HG03378 (cell line): ENCODE data around the gene SP140L.
A peak's percentile ranks its signal among the peaks of the same experiment; 100 is the strongest.
"Not testable (repeated sequence)": the region's sequence is repeated elsewhere in the genome, so short reads cannot be mapped to it uniquely, and the experiment has no call there.

Source experiments
- ATAC-seq: cut with Tn5 transposase; IDR thresholded peaks from one replicate; pipeline ENCODE4 v1.9.1; 2021; ENCODE audit warnings: mild to moderate bottlenecking, moderate library complexity; ENCODE audit not compliant: unreplicated experiment

The SP140L gene

DNA sequence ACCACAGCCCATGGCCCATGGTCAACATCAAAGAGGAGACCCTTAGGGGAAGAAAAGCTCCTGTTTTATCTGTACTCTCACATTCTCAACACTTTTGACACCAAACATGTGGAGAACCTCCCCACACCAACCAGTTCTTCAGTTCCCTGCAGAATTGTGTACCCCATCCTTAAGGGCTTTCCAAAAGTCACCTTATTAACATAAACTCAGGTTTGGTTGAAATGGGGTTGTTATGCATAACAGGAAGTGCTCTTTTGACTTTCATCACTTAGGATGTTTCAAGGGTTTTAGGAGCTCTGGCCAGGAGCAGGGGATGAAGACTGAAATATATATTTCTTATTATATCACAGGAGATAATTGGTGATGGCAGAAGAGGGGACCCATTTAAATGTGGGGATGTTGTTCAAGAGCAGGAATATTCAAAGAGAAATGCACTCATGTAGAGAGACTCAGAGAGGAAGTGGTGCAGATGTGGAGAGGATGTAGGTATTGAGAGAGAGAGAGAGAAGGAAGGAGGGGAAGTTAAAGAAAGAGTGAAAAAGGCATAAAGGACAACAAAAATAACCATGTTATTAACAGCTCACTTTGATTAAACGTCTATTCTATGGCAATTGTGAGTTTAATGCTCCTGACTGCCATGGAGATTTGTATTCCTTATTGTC is 35.2 kb downstream of the SP140L start:
- no peak for ATAC-seq

- no peak for ATAC-seq
These were observed 55.1 kb downstream of the SP140L start for GRCh38 chr2:230382108-230382507.

GRCh38 chr2:230383453-230383852 is 56.5 kb downstream of the SP140L start:
- no peak for ATAC-seq

GRCh38 chr2:230384986-230385385 is 58.0 kb downstream of the SP140L start:
- ATAC-seq, result no peak

DNA sequence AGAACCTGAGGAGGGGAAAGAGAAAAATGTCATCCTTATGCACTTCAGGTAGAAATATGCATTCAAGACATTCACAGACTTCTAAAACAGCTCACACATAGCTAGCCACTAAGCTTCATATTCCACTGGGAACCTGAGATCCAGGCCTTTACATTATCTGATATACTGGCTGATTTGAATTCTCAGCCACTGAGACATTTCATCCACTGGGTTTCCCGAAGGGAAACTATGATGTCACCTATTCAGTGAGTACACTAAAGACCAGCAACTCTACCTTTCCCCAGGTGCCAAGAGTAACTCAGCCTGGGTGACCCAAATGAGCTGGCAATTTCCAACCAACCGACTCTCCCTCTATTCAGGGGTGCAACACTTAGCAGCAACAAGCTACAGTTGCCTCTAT is 67.3 kb downstream of the SP140L start:
- ATAC-seq, result no peak

GRCh38 chr2:230398698-230399097 is 71.7 kb downstream of the SP140L start:
- not testable (repeated sequence) for ATAC-seq

GRCh38 chr2:230400041-230400440 is 73.0 kb downstream of the SP140L start:
- no peak for ATAC-seq

DNA sequence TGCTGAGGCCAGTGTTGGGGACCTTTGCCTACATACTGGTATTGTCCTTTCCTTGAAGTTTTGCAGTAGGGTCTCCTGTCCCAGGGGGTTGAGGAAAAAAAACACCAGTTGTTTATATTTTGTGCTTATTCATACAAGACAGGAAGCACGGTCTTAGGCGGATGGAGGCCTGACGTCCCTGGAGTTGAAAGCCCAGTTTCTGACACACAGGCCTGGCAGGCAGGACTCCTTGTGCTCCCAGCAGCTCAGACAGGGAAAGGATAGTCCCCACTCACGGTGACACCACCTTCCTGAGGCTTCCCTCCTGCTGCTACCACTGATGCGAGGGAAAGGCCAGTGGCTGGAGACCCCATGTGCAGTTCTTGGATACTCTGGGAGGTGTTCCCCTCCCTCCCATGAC is 73.5 kb downstream of the SP140L start:
- no peak for ATAC-seq

DNA sequence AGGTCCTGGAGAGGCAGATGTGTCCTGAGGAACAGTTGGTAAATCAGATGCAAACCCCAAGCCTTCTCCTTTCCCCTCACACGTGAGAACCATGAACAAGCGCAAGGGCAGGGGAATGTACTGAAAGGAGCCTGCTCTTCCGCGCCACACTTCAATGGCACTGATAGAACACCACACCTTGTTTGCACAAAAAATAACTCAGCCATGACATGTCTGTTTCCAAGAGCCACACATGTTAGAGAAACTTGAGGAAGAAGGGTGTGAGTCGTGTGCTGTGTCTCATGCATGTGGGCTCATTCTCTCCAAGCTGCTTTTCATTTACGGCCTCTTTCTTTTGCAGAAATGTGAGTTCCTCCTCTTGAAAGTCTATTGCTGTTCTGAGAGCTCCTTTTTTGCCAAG is 74.0 kb downstream of the SP140L start:
- not testable (repeated sequence) for ATAC-seq

- no peak for ATAC-seq
These were observed 76.8 kb downstream of the SP140L start for GRCh38 chr2:230403746-230404145.

DNA sequence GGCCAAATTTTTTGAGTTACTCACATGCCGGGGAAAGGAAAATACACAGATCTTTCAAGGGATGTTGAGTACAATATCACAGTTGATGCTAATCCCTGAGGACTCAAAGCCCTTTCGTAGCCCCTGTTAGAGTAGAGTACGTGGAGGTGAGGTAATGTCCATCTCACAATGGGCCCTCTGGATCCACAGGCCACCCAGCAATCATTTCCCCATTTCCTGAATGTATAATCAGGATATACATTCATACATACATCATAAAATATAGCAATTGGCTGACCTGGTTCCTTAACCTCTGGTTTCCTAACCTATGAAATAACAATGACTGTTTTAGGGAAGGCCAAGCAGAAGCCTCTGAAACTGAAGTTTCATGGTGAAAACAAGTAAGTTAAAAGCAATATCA is 78.8 kb downstream of the SP140L start:
- no peak for ATAC-seq

DNA sequence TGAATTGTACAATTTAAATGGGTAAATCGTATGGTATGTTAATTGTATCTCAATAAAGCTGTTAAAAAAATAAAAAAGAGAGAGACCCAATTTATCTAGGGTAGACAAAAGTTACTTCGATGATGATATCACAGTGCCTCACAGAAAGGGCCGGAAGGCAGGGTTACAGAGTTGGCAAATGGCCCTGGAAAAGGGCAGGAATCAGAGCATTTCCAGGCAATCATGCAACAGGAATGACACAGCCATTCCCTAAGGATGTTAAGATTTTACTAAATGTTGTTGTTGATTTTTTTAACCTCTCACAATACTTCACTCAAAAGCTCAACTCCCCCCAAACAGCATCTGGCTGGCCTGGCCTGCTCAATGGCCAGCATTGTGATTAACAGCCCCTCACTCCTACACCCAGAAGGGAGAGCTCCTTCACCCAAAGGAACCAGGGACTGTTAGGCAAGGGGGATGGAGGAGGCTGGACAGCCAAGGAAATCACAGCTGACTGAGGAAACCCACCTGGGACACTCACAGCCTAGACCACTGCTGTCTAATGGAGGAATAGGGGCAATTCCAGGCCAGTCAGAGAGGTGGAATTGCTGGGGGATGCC is 81.3 kb downstream of the SP140L start:
- no peak for ATAC-seq

DNA sequence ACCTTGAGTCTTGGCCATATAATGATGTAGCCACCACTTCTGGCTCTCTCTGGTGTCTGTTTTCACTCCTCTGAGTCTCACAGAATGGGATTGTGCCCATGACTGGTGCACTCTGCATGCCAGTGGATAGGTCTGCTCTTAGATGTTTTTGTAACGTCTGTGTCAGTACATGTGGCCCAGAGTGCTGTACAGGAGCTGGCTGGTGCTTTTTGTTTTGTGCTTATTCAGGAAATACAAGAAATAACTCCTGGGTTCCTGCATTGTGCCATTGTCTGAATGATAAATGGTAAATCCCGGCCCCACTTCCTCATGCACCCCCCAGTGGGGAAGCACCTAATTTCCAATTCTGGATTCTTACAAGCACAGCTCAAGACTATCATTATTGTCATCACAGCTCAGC is 82.3 kb downstream of the SP140L start:
- ATAC-seq, result not testable (repeated sequence)

GRCh38 chr2:230410263-230410662 is 83.3 kb downstream of the SP140L start:
- ATAC-seq, result no peak

DNA sequence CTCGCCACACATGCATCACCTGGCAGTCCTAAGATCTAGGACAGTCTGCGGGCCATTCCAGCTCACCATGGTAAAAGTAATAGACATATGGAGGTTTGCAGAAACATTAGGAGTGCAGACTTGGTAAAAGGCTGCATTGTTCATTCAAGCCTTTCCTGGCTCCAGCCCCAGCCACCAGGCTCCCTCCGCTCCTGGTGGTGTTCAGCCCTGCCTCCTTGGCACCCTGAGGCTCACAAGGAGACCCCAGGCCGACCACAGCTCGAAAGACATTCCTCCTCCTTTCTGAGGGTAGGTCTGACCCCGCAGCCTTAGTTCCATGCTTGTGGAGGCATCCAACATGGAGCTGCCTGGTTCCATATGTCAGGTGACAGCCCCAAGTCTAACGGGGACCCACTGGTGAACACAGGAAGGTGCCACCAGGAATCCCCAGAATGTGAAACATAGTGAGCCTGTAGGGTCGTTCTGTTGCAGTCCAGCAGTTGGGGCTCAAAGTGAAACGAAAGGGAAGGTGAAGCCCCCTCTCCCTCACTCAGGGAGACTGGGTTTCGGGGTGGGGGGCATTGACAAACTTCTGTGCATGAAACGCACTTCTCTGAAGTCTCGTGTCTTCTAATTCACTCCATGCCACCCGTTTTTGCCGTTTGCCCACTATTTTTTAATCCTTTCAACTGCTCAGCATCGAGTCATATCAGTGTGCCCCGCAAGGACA is 84.0 kb downstream of the SP140L start:
- no peak for ATAC-seq

- ATAC-seq, result peak; percentile 45
These were observed 84.8 kb downstream of the SP140L start for GRCh38 chr2:230411570-230412370.

- ATAC-seq, result no peak
These were observed 85.3 kb downstream of the SP140L start for GRCh38 chr2:230412371-230412711.

DNA sequence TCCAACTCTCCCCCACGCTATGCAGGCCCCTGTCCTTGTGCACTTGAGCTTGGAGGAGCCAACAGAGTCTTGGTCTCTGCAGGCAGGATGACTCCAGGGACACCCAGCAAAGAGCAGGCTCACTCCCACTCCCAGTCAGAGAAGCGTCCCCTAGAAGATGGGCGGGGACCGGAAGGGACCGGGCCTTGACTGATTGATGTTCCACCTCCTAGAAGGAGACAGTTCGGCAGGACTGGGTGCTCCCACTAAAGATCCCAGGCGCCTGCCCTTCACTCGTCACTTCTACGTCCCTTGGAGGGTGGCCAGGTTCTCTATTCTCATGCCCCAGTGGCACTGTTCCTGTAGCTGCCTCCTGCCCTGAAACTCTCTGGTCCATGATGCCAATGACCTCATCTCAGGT is 85.9 kb downstream of the SP140L start:
- no peak for ATAC-seq

DNA sequence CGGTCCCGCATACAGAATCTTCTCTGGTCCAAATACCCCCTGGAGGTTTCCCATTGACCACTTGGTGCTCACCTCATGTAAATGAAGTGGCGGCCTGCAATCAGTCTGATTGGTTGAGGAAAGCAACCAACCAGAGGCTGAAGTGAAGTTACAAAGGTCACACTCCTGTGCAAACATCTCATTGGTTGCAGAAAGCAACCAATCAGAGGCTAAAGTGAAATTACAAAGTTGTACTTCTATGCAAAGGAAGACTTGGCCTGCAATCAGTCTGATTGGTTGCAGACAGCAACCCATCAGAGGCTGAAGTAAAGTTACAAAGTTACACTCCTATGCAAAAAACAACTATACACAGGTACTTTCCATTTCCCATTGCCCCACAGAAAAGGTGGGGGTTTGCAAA is 86.5 kb downstream of the SP140L start:
- no peak for ATAC-seq

DNA sequence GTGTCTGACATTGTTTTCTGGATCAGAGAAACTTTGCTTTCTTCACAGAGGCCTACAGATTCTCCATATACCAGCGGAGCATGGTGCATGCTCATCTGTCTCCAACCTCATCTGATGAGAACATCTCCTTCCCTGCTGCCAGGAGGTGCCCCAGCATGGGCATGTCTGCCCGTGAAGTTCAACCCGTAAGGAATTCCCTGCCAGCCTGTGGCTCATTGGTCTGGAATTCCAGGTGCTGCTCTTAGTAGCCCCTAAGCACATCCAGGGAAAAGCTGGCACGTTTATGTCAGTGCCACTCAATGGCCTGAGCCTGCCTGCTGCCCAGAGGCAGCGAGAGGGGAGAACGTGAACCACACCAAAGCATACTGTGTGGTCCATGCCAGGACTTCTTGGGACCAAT is 87.3 kb downstream of the SP140L start:
- no peak for ATAC-seq

DNA sequence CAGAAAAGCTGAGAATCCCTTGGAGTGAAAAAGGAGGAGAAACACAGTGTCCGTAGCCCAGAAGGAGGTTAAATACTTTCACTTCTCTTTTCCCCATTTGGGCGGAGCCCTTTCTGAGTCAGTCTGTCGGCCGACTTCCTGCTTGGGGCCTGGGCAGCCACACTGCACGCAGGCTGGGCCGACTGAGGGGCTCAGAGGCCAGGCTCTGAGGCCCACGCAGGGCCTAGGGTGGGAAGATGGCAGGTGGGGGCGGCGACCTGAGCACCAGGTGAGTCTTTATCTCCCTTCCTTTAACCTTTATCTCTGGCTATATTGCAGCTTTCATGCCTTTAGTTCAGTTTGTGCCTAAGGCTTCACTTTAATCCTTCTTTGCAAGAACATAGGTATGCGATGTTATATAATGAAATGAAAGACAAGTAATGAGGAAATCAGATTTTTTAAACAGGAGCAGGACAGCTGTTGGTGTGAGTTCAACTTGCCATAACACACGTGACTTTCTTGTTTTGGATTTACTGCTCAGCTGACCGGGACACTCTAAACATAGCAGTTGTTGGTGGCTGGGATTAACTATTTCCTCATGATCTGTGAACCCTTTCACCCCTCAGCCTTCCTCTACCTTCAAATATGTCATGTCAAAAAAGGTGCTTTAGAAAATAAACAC is 89.2 kb downstream of the SP140L start, which contains the start of gene SP100:
Gene SP100, plus strand, starts transcription at position 141 of the 661 bp plus-strand sequence. Its CDS starts 96 bp downstream, at position 237.
- peak; percentile 87 for ATAC-seq
